OCI-LY7 (cell line): ENCODE data around the gene OSTC. TPM values are rescaled to one million over a fixed set of nuclear protein-coding genes. Genes with fewer than 3 reads are reported as not detected.
A peak's percentile ranks its signal among the peaks of the same experiment; 100 is the strongest.

ENCODE experiments used
- BruUV-seq: library from RNA; stranded (reverse); fragments of 400-500 nt; replicated peaks from 2 replicates; lab custom pipeline; 2021; lab: Mats Ljungman, UMichigan
- CTCF ChIA-PET: fragments of 300-600 bp; sonication (Branson Sonifier 250); formaldehyde crosslinking; loops from one replicate; lab custom pipeline; 2022; ENCODE audit warnings: antibody characterized with exemption; ENCODE audit not compliant: unreplicated experiment; lab: Charles Lee
- POLR2A ChIA-PET: fragments of 300-600 bp; sonication (Branson Sonifier 250); formaldehyde crosslinking; loops from one replicate; lab custom pipeline; 2022; ENCODE audit warnings: antibody characterized with exemption; lab: Charles Lee
- DNase-seq: peaks from one replicate; pipeline ENCODE4 v3.0.0-alpha.2; 2015; ENCODE audit warnings: low spot score
- H2AFZ ChIP-seq: fragments of 200-600 bp; sonication (generic), shearing (Covaris generic); 2 replicates; pipeline ENCODE4 v1.6.1; 2014; ENCODE audit warnings: mild to moderate bottlenecking, antibody characterized with exemption, low read length, moderate library complexity
- H3K27ac ChIP-seq: fragments of 200-600 bp; sonication (generic); 2 replicates; pipeline ENCODE4 v1.5.1; 2014; ENCODE audit warnings: mixed run types, low read depth, mild to moderate bottlenecking, moderate library complexity, low read length, inconsistent platforms; ENCODE audit not compliant: poor library complexity, severe bottlenecking
- H3K36me3 ChIP-seq: fragments of 200-600 bp; sonication (generic); 2 replicates; pipeline ENCODE4 v1.6.1; 2014; ENCODE audit warnings: mild to moderate bottlenecking, antibody characterized with exemption, low read length, moderate library complexity, mixed read lengths; ENCODE audit not compliant: insufficient read depth
- H3K4me1 ChIP-seq: fragments of 200-600 bp; sonication (generic); 2 replicates; pipeline ENCODE4 v1.5.1; 2014; ENCODE audit warnings: mild to moderate bottlenecking, low read length; ENCODE audit not compliant: insufficient read depth, poor library complexity, severe bottlenecking
- H3K4me2 ChIP-seq: fragments of 200-600 bp; sonication (generic); 2 replicates; pipeline ENCODE4 v1.6.1; 2014; ENCODE audit warnings: mild to moderate bottlenecking, low read length
- H3K4me3 ChIP-seq: fragments of 200-600 bp; sonication (generic); 2 replicates; pipeline ENCODE4 v1.5.1; 2014; ENCODE audit warnings: mild to moderate bottlenecking, low read depth, low read length; ENCODE audit not compliant: poor library complexity, severe bottlenecking
- H3K79me2 ChIP-seq: fragments of 200-600 bp; sonication (generic); 2 replicates; pipeline ENCODE4 v1.6.1; 2016; ENCODE audit warnings: low read depth, mild to moderate bottlenecking, low read length, moderate library complexity, mixed read lengths; ENCODE audit not compliant: insufficient read depth
- H3K9me2 ChIP-seq: fragments of 200-600 bp; sonication (generic); 2 replicates; pipeline ENCODE4 v1.6.1; 2016; ENCODE audit warnings: mild to moderate bottlenecking, low read length, mixed read lengths; ENCODE audit not compliant: insufficient read depth
- H3K9me3 ChIP-seq: fragments of 200-600 bp; sonication (generic); 2 replicates; pipeline ENCODE4 v1.6.1; 2014; ENCODE audit warnings: mild to moderate bottlenecking, mixed run types, low read length, mixed read lengths
- H4K20me1 ChIP-seq: fragments of 200-600 bp; sonication (generic); 2 replicates; pipeline ENCODE4 v1.6.1; 2014; ENCODE audit warnings: mild to moderate bottlenecking, antibody characterized with exemption, low read length, moderate library complexity, mixed read lengths; ENCODE audit not compliant: insufficient read depth
- EZH2phosphoT487 ChIP-seq: fragments of 200-600 bp; sonication (generic); IDR thresholded peaks from 2 replicates; pipeline ENCODE4 v1.6.1; 2018; ENCODE audit warnings: low read depth, borderline replicate concordance, mild to moderate bottlenecking, mixed run types, antibody characterized with exemption, low read length, moderate library complexity, mixed read lengths
- intact Hi-C: fragments of 100-400 bp; cut with micrococcal nuclease; formaldehyde crosslinking; loops from one replicate; pipeline ENCODE4 v1.10.0; 2022; ENCODE audit not compliant: unreplicated experiment
- total RNA-seq, 2 experiments: library from RNA; depleted of rRNA in 1 of 2; stranded (reverse); fragments of >200 nt in 1 of 2; shearing (Covaris generic) in 1 of 2; gene quantifications; 2 replicates each; pipeline ENCODE4 v1.2.3, GENCODE V29; 2014 to 2022
- TF ChIP-seq, protein P1 (sequence below): fragments of 200-600 bp; sonication (generic); conservative IDR thresholded peaks from 2 replicates; pipeline ENCODE4 v1.5.1; 2014; ENCODE audit warnings: mild to moderate bottlenecking, antibody characterized with exemption, low read length, moderate library complexity, mixed read lengths

OSTC gene
- total RNA-seq, 2 experiments from 2014 or later, result 78.4 to 110 TPM

- CTCF ChIA-PET, result no interaction called here
- Histone ChIP-seq H3K4me2 (no peak overlapping the region), H3K4me3 (no peak overlapping the region), H3K27ac (no peak overlapping the region), H2AFZ (no peak overlapping the region), H3K79me2 (no peaks in the 10 kb centered on the region), H3K9me3 (peaks cover 7% of the 10 kb centered on the region; the same call in 1 of the 2 replicates), H3K9me2 (no peaks in the 10 kb centered on the region), H3K4me1 (no peaks in the 10 kb centered on the region), H4K20me1 (no peaks in the 10 kb centered on the region), H3K36me3 (no peaks in the 10 kb centered on the region)
- intact Hi-C loops, result no loop called here
- TF ChIP-seq, protein P1, sequence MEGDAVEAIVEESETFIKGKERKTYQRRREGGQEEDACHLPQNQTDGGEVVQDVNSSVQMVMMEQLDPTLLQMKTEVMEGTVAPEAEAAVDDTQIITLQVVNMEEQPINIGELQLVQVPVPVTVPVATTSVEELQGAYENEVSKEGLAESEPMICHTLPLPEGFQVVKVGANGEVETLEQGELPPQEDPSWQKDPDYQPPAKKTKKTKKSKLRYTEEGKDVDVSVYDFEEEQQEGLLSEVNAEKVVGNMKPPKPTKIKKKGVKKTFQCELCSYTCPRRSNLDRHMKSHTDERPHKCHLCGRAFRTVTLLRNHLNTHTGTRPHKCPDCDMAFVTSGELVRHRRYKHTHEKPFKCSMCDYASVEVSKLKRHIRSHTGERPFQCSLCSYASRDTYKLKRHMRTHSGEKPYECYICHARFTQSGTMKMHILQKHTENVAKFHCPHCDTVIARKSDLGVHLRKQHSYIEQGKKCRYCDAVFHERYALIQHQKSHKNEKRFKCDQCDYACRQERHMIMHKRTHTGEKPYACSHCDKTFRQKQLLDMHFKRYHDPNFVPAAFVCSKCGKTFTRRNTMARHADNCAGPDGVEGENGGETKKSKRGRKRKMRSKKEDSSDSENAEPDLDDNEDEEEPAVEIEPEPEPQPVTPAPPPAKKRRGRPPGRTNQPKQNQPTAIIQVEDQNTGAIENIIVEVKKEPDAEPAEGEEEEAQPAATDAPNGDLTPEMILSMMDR, result no peak
- no peak for TF ChIP-seq EZH2phosphoT487
- no peak for DNase-seq
- POLR2A ChIA-PET, result interaction anchor here (0.7 to 0.8 kb wide), 2 partner anchors 9 to 52 kb away, joined by 3 read pairs; partner anchors contain the start of gene RPL34
- no TSS peak for BruUV-seq
Observed at GRCh38 chr4:108611365-108611764, 39.0 kb upstream of the OSTC start.

GRCh38 chr4:108612365-108612764 is 38.0 kb upstream of the OSTC start:
- Histone ChIP-seq H2AFZ (no peak overlapping the region), H3K9me2 (no peaks in the 10 kb centered on the region), H3K9me3 (peaks cover 7% of the 10 kb centered on the region; the same call in 1 of the 2 replicates), H3K4me2 (no peak overlapping the region), H3K4me3 (no peak overlapping the region), H3K4me1 (no peaks in the 10 kb centered on the region), H3K79me2 (no peaks in the 10 kb centered on the region), H4K20me1 (no peaks in the 10 kb centered on the region), H3K36me3 (no peaks in the 10 kb centered on the region), H3K27ac (no peak overlapping the region)
- BruUV-seq, result no TSS peak
- ChIA-PET CTCF (no interaction called here), POLR2A (interaction anchor here (1.1 kb wide), 1 partner anchor 27 kb away, joined by 3 read pairs; no protein-coding TSS in a partner anchor)
- intact Hi-C loops, result no loop called here
- TF ChIP-seq, protein P1, result no peak
- TF ChIP-seq EZH2phosphoT487, result no peak
- DNase-seq, result no peak

DNA sequence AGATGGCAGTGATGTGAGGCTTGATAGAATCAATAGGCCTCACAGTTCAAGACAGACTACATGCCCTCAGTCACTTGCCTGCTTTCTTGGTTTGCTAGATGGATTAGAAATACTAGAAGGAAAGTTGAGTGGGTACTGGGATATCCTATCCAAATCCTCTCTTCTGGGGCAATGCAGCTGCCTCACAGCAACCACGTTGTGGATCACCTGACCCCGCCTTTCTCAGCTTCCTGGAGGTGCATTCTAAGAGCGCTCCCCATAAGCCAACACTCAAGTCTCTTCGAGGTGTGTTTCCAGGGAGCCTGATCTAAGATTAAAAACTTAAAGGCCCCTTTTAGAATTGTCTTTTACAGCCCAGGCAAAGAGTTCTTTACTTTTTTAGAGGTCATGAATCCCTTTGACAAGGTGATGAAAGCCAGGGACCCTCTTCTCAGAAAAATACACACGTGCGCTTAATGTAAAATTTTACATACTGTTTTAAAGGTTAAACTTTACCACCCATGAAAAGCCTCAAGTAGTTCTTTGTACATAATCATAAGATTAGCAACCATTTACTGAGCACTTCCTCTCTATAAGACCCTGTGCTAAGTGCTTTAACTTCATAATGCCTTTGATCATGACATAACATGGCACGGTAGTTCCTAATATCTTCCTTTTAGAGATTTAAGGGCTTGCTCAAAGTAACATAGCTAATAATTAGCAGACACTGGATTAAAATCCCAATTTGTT is 30.9 kb upstream of the OSTC start:
- TSS peak; percentile 96 for BruUV-seq
- peaks cover 7% of the 10 kb centered on the region; the same call in 1 of the 2 replicates for H3K9me3 ChIP-seq
- intact Hi-C loops, result loop anchor here (2.0 kb wide), 1 partner anchor 31 kb away; the partner anchor contains the start of gene OSTC
- no peaks in the 10 kb centered on the region for H3K9me2 ChIP-seq
- no peak for DNase-seq
- CTCF ChIA-PET, result no interaction called here
- peak overlapping the region; percentile 90 for H3K4me3 ChIP-seq
- no peak overlapping the region for H3K27ac ChIP-seq
- H3K4me1 ChIP-seq, result peaks cover 45% of the 10 kb centered on the region
- H3K79me2 ChIP-seq, result peaks cover 49% of the 10 kb centered on the region
- H4K20me1 ChIP-seq, result peaks cover 29% of the 10 kb centered on the region
- peak overlapping the region; percentile 84 for H3K4me2 ChIP-seq
- H2AFZ ChIP-seq, result peak overlapping the region; percentile 92
- H3K36me3 ChIP-seq, result peaks cover 39% of the 10 kb centered on the region
- POLR2A ChIA-PET, result interaction anchor here (0.6 to 2.7 kb wide), 11 partner anchors 8 to 584 kb away, joined by 3 to 24 read pairs (median 4); partner anchors contain the start of genes LEF1 and OSTC
- TF ChIP-seq, protein P1, result no peak
- no peak for TF ChIP-seq EZH2phosphoT487
